Measurements from ENCODE around the gene RREB1. TPM values are rescaled to one million over a fixed set of nuclear protein-coding genes. Genes with fewer than 3 reads are reported as not detected.

The RREB1 gene
- total and polyA plus RNA-seq, 2 of the 4 experiments (the other 2 are of a cell fraction): 8.4 to 14.5 TPM

- H3K79me1 ChIP-seq (ENCODE audit: low read depth in 1 of 2, low read length in 2 of 2): peaks cover 49 to 87% of the 10 kb centered on the region in 2 experiments
- WGBS, 2 experiments (ENCODE audit: extremely low coverage in 2 of 2, insufficient read length in 1 of 2): no CpG with 5 or more reads among the region's 4 CpGs
- H3K27ac ChIP-seq (ENCODE audit: insufficient read depth, low read length): no peak overlapping the region
- no peak overlapping the region for H4K91ac ChIP-seq (ENCODE audit: insufficient read depth, low read depth, low read length)
- TF ChIP-seq CTCF (conservative IDR thresholded peaks at IDR 0.05; ENCODE audit: low read depth, low read length): no peak
- TF ChIP-seq MAFK (IDR thresholded peaks at IDR 0.05; ENCODE audit: low read depth, low read length): no peak
- TF ChIP-seq SMC3 (IDR thresholded peaks at IDR 0.05; ENCODE audit: low read depth, low read length): no peak
- no peak for TF ChIP-seq MXI1 (IDR thresholded peaks at IDR 0.05; ENCODE audit: borderline replicate concordance, low read depth, low read length)
- no peak for TF ChIP-seq BHLHE40 (IDR thresholded peaks at IDR 0.05; ENCODE audit: low read depth, low read length)
- TF ChIP-seq ELK1 (IDR thresholded peaks at IDR 0.05; ENCODE audit: borderline replicate concordance, low read depth, low read length): no peak
- no peak for TF ChIP-seq RFX5 (IDR thresholded peaks at IDR 0.05; ENCODE audit: low read depth, low read length)
- TF ChIP-seq NFE2L2 (IDR thresholded peaks at IDR 0.05; ENCODE audit: low read depth, low read length): no peak
- TF ChIP-seq POLR2A (IDR thresholded peaks at IDR 0.05; ENCODE audit: low read depth, low read length): no peak
- TF ChIP-seq CEBPB (IDR thresholded peaks at IDR 0.05; ENCODE audit: low read depth, low read length): no peak
- TF ChIP-seq CHD1 (IDR thresholded peaks at IDR 0.05; ENCODE audit: low read depth, low read length): no peak
- no peak for TF ChIP-seq FOS (IDR thresholded peaks at IDR 0.05; ENCODE audit: low read depth, low read length)
- H3K23ac ChIP-seq (ENCODE audit: low read depth, low read length): 0 out of 2 replicates have a peak overlapping the region, but pooled peaks have one; percentile 31
- no TSS peak for BruUV-seq (replicated peaks)
- H4K20me1 ChIP-seq (ENCODE audit: insufficient read depth, low read length): peaks cover 23% of the 10 kb centered on the region
- H3K4ac ChIP-seq (ENCODE audit: low read depth, low read length): no peak overlapping the region
- H3K56ac ChIP-seq (ENCODE audit: extremely low read depth, insufficient read depth, low read length): no peak overlapping the region
- ATAC-seq (ENCODE audit: low read depth): no peak
- H2BK5ac ChIP-seq (ENCODE audit: low read depth, low read length, poor library complexity, severe bottlenecking): no peak overlapping the region
- no peak overlapping the region for H3K14ac ChIP-seq (replicated peaks; ENCODE audit: low read depth, low read length)
- no peak overlapping the region for H2BK15ac ChIP-seq (ENCODE audit: low read depth, low read length)
- H3K36me3 ChIP-seq (ENCODE audit: control insufficient read depth, insufficient read depth, low read length): peaks cover 25% of the 10 kb centered on the region
- in situ Hi-C loops (cut with MboI; ENCODE audit: low sequenced_read_pairs): no loop called here
- intact Hi-C loops (cut with micrococcal nuclease): no loop called here
- no peak overlapping the region for H3K4me3 ChIP-seq (ENCODE audit: insufficient read depth, low read depth, low read length)
- ChIA-PET POLR2A (ENCODE audit: unreplicated experiment) (no interaction called here), CTCF (no interaction called here)
- dilution Hi-C loops (cut with HindIII; ENCODE audit: low sequenced_read_pairs, unreplicated experiment): no loop called here
- H3K9me1 ChIP-seq (ENCODE audit: insufficient read depth, low read length): peaks cover 19% of the 10 kb centered on the region; the same call in 1 of the 2 replicates
- no peaks in the 10 kb centered on the region for H3K27me3 ChIP-seq (ENCODE audit: control insufficient read depth, insufficient read depth, low read length)
- no peak overlapping the region for H3K18ac ChIP-seq (ENCODE audit: low read depth, low read length)
- H3K9ac ChIP-seq (ENCODE audit: low read depth, low read length): no peak overlapping the region
- H2AFZ ChIP-seq (replicated peaks; ENCODE audit: low read length, poor library complexity): no peak overlapping the region
- H3K4me1 ChIP-seq (ENCODE audit: control insufficient read depth, insufficient read depth, low read length): peaks cover 6% of the 10 kb centered on the region; the same call in 1 of the 2 replicates
- no peak overlapping the region for H2AK9ac ChIP-seq (replicated peaks; ENCODE audit: low read depth, low read length, poor library complexity)
- H2BK20ac ChIP-seq (ENCODE audit: low read depth, low read length): no peak overlapping the region
- H4K5ac ChIP-seq (ENCODE audit: low read depth, low read length): no peak overlapping the region
- H3K4me2 ChIP-seq (ENCODE audit: low read depth, low read length): no peak overlapping the region
- no peak overlapping the region for H4K8ac ChIP-seq (ENCODE audit: low read depth in 2 of 2, low read length in 2 of 2)
- no peaks in the 10 kb centered on the region for H3K9me3 ChIP-seq (ENCODE audit: control insufficient read depth, insufficient read depth, low read length)
- no peak for DNase-seq
- no peak overlapping the region for H2BK120ac ChIP-seq (ENCODE audit: low read depth, low read length)
- H2AK5ac ChIP-seq (ENCODE audit: low read depth, low read length): no peak overlapping the region
These were observed 70.5 kb downstream of the RREB1 start for GRCh38 chr6:7178280-7178679.
